HEK293 (cell line): ENCODE data around the gene RPGRIP1L.

Experiments used
- CTCF ChIA-PET: fragments of 350-600 bp; formaldehyde crosslinking; extraction: SDS; loops from one replicate; lab custom pipeline; 2021; ENCODE audit warnings: antibody characterized with exemption; lab: Yijun Ruan, JAX
- POLR2A ChIA-PET: fragments of 300-600 bp; formaldehyde crosslinking; extraction: SDS; loops from one replicate; lab custom pipeline; 2020; ENCODE audit warnings: antibody characterized with exemption, inconsistent platforms; lab: Yijun Ruan, JAX
- H3K27ac ChIP-seq: fragments of 200-500 bp; sonication (Bioruptor generic); 2 replicates; pipeline ENCODE4 v1.5.1; 2014; ENCODE audit warnings: low read depth, low read length, control low read depth, inconsistent platforms; ENCODE audit errors: extremely low read depth
- H3K36me3 ChIP-seq, 2 experiments: fragments of 200-500 bp in 1 of 2; sonication (Bioruptor generic) in 1 of 2; 1 replicate in 1 of 2; 2 replicates in 1 of 2; pipeline ENCODE4 v1.5.1; 2014 to 2017; ENCODE audit warnings: inconsistent platforms in 2 of 2, low read length in 2 of 2; ENCODE audit not compliant: control insufficient read depth in 2 of 2, insufficient read depth in 1 of 2
- H3K4me1 ChIP-seq: fragments of 200-500 bp; sonication (Bioruptor generic); 2 replicates; pipeline ENCODE4 v1.5.1; 2014; ENCODE audit warnings: mild to moderate bottlenecking, low read length, inconsistent platforms; ENCODE audit not compliant: control insufficient read depth, insufficient read depth
- H3K4me3 ChIP-seq: 2 replicates; pipeline ENCODE4 v1.5.1; 2011; ENCODE audit warnings: low read depth, mild to moderate bottlenecking, control low read depth, low read length, moderate library complexity
- H3K9me3 ChIP-seq: fragments of 200-500 bp; sonication (Bioruptor generic); 2 replicates; pipeline ENCODE4 v1.5.1; 2014; ENCODE audit warnings: low read depth, low read length, inconsistent platforms; ENCODE audit not compliant: control insufficient read depth, insufficient read depth
- AEBP2 ChIP-seq: fragments of 450-650 bp; formaldehyde crosslinking; IDR thresholded peaks from 2 replicates; pipeline ENCODE4 v1.5.1; 2016; ENCODE audit warnings: missing biosample characterization, missing genetic modification characterization, borderline replicate concordance
- BCL11A ChIP-seq: fragments of 450-650 bp; formaldehyde crosslinking; IDR thresholded peaks from 2 replicates; pipeline ENCODE4 v1.5.1; 2016; ENCODE audit warnings: low read depth, missing biosample characterization, missing genetic modification characterization
- OSR2 ChIP-seq: fragments of 450-650 bp; formaldehyde crosslinking; IDR thresholded peaks from 2 replicates; pipeline ENCODE4 v1.5.1; 2016; ENCODE audit warnings: missing biosample characterization, missing genetic modification characterization
- PRDM1 ChIP-seq: fragments of 450-650 bp; formaldehyde crosslinking; IDR thresholded peaks from 2 replicates; pipeline ENCODE4; 2016; ENCODE audit warnings: missing biosample characterization, missing genetic modification characterization
- TRIM28 ChIP-seq: IDR thresholded peaks from 2 replicates; pipeline ENCODE4 v1.6.1; 2011; ENCODE audit warnings: low read length, control low read depth, borderline replicate concordance
- ZBTB10 ChIP-seq: fragments of 450-650 bp; formaldehyde crosslinking; IDR thresholded peaks from 2 replicates; pipeline ENCODE4 v1.5.1; 2016; ENCODE audit warnings: missing biosample characterization, missing genetic modification characterization
- ZBTB44 ChIP-seq: fragments of 450-650 bp; IDR thresholded peaks from 2 replicates; pipeline ENCODE4 v1.5.1; 2018; ENCODE audit warnings: missing biosample characterization, mild to moderate bottlenecking, missing genetic modification characterization
- ZFP69B ChIP-seq: fragments of 450-650 bp; formaldehyde crosslinking; IDR thresholded peaks from 2 replicates; pipeline ENCODE4 v1.5.1; 2016; ENCODE audit warnings: missing biosample characterization, missing genetic modification characterization
- ZNF132 ChIP-seq: fragments of 450-650 bp; formaldehyde crosslinking; IDR thresholded peaks from 2 replicates; pipeline ENCODE4 v1.5.1; 2017; ENCODE audit warnings: missing biosample characterization, missing genetic modification characterization, borderline replicate concordance
- ZNF138 ChIP-seq: fragments of 450-650 bp; formaldehyde crosslinking; IDR thresholded peaks from 2 replicates; pipeline ENCODE4 v1.5.1; 2016; ENCODE audit warnings: missing biosample characterization, missing genetic modification characterization, borderline replicate concordance
- ZNF140 ChIP-seq: fragments of 450-650 bp; formaldehyde crosslinking; IDR thresholded peaks from 2 replicates; pipeline ENCODE4 v1.5.1; 2016; ENCODE audit warnings: missing biosample characterization, missing genetic modification characterization
- ZNF266 ChIP-seq: fragments of 450-650 bp; formaldehyde crosslinking; IDR thresholded peaks from 2 replicates; pipeline ENCODE4 v1.5.1; 2016; ENCODE audit warnings: missing biosample characterization, missing genetic modification characterization, low read depth
- ZNF449 ChIP-seq: fragments of 450-650 bp; formaldehyde crosslinking; IDR thresholded peaks from 2 replicates; pipeline ENCODE4 v1.5.1; 2017; ENCODE audit warnings: missing biosample characterization, mild to moderate bottlenecking, missing genetic modification characterization, moderate library complexity
- ZNF529 ChIP-seq: fragments of 450-650 bp; formaldehyde crosslinking; IDR thresholded peaks from 2 replicates; pipeline ENCODE4 v1.5.1; 2017; ENCODE audit warnings: missing genetic modification characterization, missing biosample characterization; ENCODE audit not compliant: insufficient replicate concordance
- ZNF621 ChIP-seq: fragments of 450-650 bp; formaldehyde crosslinking; IDR thresholded peaks from 2 replicates; pipeline ENCODE4 v1.5.1; 2017; ENCODE audit warnings: missing biosample characterization, missing genetic modification characterization
- ZNF658 ChIP-seq: fragments of 450-650 bp; formaldehyde crosslinking; IDR thresholded peaks from 2 replicates; pipeline ENCODE4; 2016; ENCODE audit warnings: missing biosample characterization, missing genetic modification characterization
- ZNF664 ChIP-seq: fragments of 450-650 bp; formaldehyde crosslinking; IDR thresholded peaks from 2 replicates; pipeline ENCODE4 v1.5.1; 2016; ENCODE audit warnings: missing biosample characterization, missing genetic modification characterization
- ZNF692 ChIP-seq: fragments of 450-650 bp; formaldehyde crosslinking; IDR thresholded peaks from 2 replicates; pipeline ENCODE4 v1.5.1; 2016; ENCODE audit warnings: missing biosample characterization, missing genetic modification characterization
- ZNF747 ChIP-seq: fragments of 450-650 bp; formaldehyde crosslinking; IDR thresholded peaks from 2 replicates; pipeline ENCODE4 v1.5.1; 2016; ENCODE audit warnings: missing biosample characterization, missing genetic modification characterization
- ZSCAN18 ChIP-seq: fragments of 450-650 bp; formaldehyde crosslinking; IDR thresholded peaks from 2 replicates; pipeline ENCODE4 v1.5.1; 2016; ENCODE audit warnings: missing biosample characterization, missing genetic modification characterization

Gene RPGRIP1L

GRCh38 chr16:53600126-53600525 is 103.5 kb downstream of the RPGRIP1L start:
- no peaks in the 10 kb centered on the region for H3K4me1 ChIP-seq
- no peak overlapping the region for H3K27ac ChIP-seq
- H3K4me3 ChIP-seq, result no peak overlapping the region
- CTCF ChIA-PET, result interaction anchor here (0.6 kb wide), 1 partner anchor 15 kb away, joined by 4 read pairs; no protein-coding TSS in a partner anchor
- POLR2A ChIA-PET, result interaction anchor here (0.5 kb wide), 1 partner anchor 43 kb away, joined by 3 read pairs; no protein-coding TSS in a partner anchor
- TF ChIP-seq ZBTB10 (tag by site-specific recombination) (no peak), ZNF664 (tag by site-specific recombination) (no peak)
- H3K36me3 ChIP-seq, result peaks cover 0 to 6% of the 10 kb centered on the region in 2 experiments; a peak in 1 of 3 replicates
- no peaks in the 10 kb centered on the region for H3K9me3 ChIP-seq

- ChIA-PET POLR2A (no interaction called here), CTCF (no interaction called here)
- Histone ChIP-seq H3K27ac (no peak overlapping the region), H3K36me3 (peaks cover 0 to 5% of the 10 kb centered on the region in 2 experiments; a peak in 1 of 3 replicates), H3K9me3 (no peaks in the 10 kb centered on the region), H3K4me3 (no peak overlapping the region), H3K4me1 (no peaks in the 10 kb centered on the region)
- TF ChIP-seq BCL11A (tag by site-specific recombination) (no peak), ZNF692 (tag by site-specific recombination) (no peak), ZNF140 (tag by site-specific recombination) (no peak), ZSCAN18 (tag by site-specific recombination) (no peak), ZNF747 (tag by site-specific recombination) (no peak), AEBP2 (no peak), ZNF658 (tag by site-specific recombination) (no peak), ZNF138 (tag by site-specific recombination) (no peak)
Observed at GRCh38 chr16:53599548-53599947, 104.1 kb downstream of the RPGRIP1L start.

- ChIA-PET POLR2A (no interaction called here), CTCF (interaction anchor here (0.6 kb wide), 1 partner anchor 116 kb away, joined by 3 read pairs; no protein-coding TSS in a partner anchor)
- Histone ChIP-seq H3K27ac (no peak overlapping the region), H3K4me1 (no peaks in the 10 kb centered on the region), H3K36me3 (no peaks in the 10 kb centered on the region), H3K9me3 (no peaks in the 10 kb centered on the region), H3K4me3 (no peak overlapping the region)
- TF ChIP-seq ZNF449 (tag by site-specific recombination) (no peak), TRIM28 (no peak), PRDM1 (tag by site-specific recombination) (no peak), ZBTB44 (tag by site-specific recombination) (no peak), ZNF529 (tag by site-specific recombination) (no peak), ZFP69B (tag by site-specific recombination) (no peak), OSR2 (tag by site-specific recombination) (no peak), ZNF621 (tag by site-specific recombination) (no peak), ZNF132 (no peak), ZNF266 (tag by site-specific recombination) (no peak), BCL11A (tag by site-specific recombination) (no peak)
Observed at GRCh38 chr16:53598511-53599275, 105.0 kb downstream of the RPGRIP1L start.
